ENCODE data around the gene IFT25. TPM values are rescaled to one million over a fixed set of nuclear protein-coding genes. Genes with fewer than 3 reads are reported as not detected.

Gene IFT25
- total and polyA plus RNA-seq, 2 donors (not counting 3 experiments of a cell fraction or from before 2014, with no cell fraction given): 13.0 to 34.0 TPM

GRCh38 chr1:53956308-53957168 lies 11.0 kb upstream of the IFT25 start:
- DNase-seq (ENCODE audit: low read depth, low spot score) (no peak), FAIRE-seq (no peak)
- intact Hi-C loops (cut with micrococcal nuclease): loop anchor here (5.0 kb wide), 1 partner anchor 469 kb away; no protein-coding TSS in a partner anchor
- no peak overlapping the region for H2AFZ ChIP-seq (ENCODE audit: low read depth, low read length)
- H3K27ac ChIP-seq (ENCODE audit: insufficient read depth, low read depth, low read length): no peak overlapping the region
- H3K4me2 ChIP-seq (ENCODE audit: insufficient read depth, low read length): no peak overlapping the region
- no peaks in the 10 kb centered on the region for H4K20me1 ChIP-seq (replicated peaks; ENCODE audit: control insufficient read depth, extremely low read depth, insufficient read depth, low read length)
- H3K9ac ChIP-seq (replicated peaks; ENCODE audit: extremely low read depth, insufficient read depth, low read length): no peak overlapping the region
- dilution Hi-C loops (cut with MboI; ENCODE audit: extremely low pct_ligation_motif_present, low sequenced_read_pairs): no loop called here
- H3K4me1 ChIP-seq (ENCODE audit: control insufficient read depth, extremely low read depth, insufficient read depth, low read length): peaks cover 7% of the 10 kb centered on the region
- H3K36me3 ChIP-seq (ENCODE audit: control insufficient read depth in 2 of 2, extremely low read depth in 1 of 2, insufficient read depth in 2 of 2, low read length in 2 of 2): peaks cover 16 to 20% of the 10 kb centered on the region in 2 experiments
- TF ChIP-seq POLR2A (IDR thresholded peaks at IDR 0.05; ENCODE audit: low read depth, low read length) (no peak), MAX (IDR thresholded peaks at IDR 0.05; ENCODE audit: insufficient read depth, insufficient read length) (no peak), CTCF (IDR thresholded peaks at IDR 0.05; ENCODE audit: extremely low read depth in 1 of 2, insufficient read depth in 1 of 2, low read depth in 1 of 2, low read length in 2 of 2) (no peak), POLR2AphosphoS5 (IDR thresholded peaks at IDR 0.05; ENCODE audit: insufficient read depth, low read depth, low read length) (no peak), JUN (IDR thresholded peaks at IDR 0.05; ENCODE audit: borderline replicate concordance, insufficient read depth, insufficient read length, low read depth) (no peak), EZH2 (IDR thresholded peaks at IDR 0.05; ENCODE audit: borderline replicate concordance, low read depth, low read length, severe bottlenecking) (no peak), FOS (IDR thresholded peaks at IDR 0.05; ENCODE audit: borderline replicate concordance, insufficient read depth, low read length) (no peak), MYC (IDR thresholded peaks at IDR 0.05; ENCODE audit: low read depth, low read length) (no peak), GATA2 (IDR thresholded peaks at IDR 0.05; ENCODE audit: insufficient read depth, insufficient read length, low read depth, low read length) (no peak)
- POLR2A ChIA-PET: no interaction called here
- H3K9me1 ChIP-seq (replicated peaks; ENCODE audit: control insufficient read depth, extremely low read depth, insufficient read depth, low read length): no peaks in the 10 kb centered on the region
- H3K27me3 ChIP-seq (ENCODE audit: control insufficient read depth in 2 of 2, insufficient read depth in 2 of 2, low read length in 2 of 2): no peaks in the 10 kb centered on the region
- H3K9me3 ChIP-seq (replicated peaks; ENCODE audit: control insufficient read depth, insufficient read depth, low read length): no peaks in the 10 kb centered on the region
- no peak overlapping the region for H3K4me3 ChIP-seq (replicated peaks in 1 of 3; ENCODE audit: insufficient read depth in 1 of 3, low read depth in 1 of 3, low read length in 3 of 3)
- BruUV-seq (replicated peaks): no TSS peak
- H3K79me2 ChIP-seq (ENCODE audit: control insufficient read depth, insufficient read depth, low read length): no peaks in the 10 kb centered on the region
- CTCF ChIA-PET: interaction anchor here (1.0 to 1.8 kb wide), 4 partner anchors 9 to 96 kb away, joined by 3 to 12 read pairs (median 6); partner anchors contain the start of genes IFT25 and LRRC42

Measured in endothelial cell of umbilical vein (primary cell).